ENCODE results near the gene RNU5B-1. TPM values are rescaled to one million over a fixed set of nuclear protein-coding genes. Genes with fewer than 3 reads are reported as not detected.
A peak's percentile ranks its signal among the peaks of the same experiment; 100 is the strongest.

RNU5B-1 gene
- polyA plus RNA-seq, 3 donors = not detected

DNA sequence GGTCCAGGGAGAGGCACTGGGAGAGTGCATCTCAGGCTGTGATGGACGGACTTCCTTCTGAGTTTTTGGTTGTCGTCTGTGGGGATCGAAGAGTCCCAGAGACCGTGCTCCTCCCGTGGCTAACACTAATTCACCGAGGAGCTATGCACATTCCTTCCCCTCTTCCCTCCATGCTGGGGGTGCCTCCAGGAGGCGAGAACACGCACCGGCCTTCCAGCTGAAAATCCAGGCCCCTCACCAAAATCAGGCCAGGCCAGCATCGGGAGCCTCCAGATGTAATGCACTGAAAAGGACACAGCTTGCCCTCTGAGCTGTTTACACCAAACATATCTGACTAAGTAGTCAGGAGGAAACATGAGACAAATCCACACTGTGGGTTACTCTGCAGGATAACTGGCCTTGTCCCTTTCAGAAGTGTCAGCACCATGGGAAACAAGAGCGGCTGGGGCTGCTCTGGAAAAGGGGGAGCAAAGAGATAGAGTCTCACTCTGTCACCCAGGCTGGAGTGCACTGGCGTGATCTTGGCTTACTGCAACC is 5.5 kb downstream of the RNU5B-1 start:
- Histone ChIP-seq H4K20me1 (ENCODE audit: insufficient read depth, low read length) (no peaks in the 10 kb centered on the region), H3K27me3 (ENCODE audit: control insufficient read depth in 2 of 2, insufficient read depth in 2 of 2, low read length in 2 of 2) (peaks cover 0 to 2% of the 10 kb centered on the region in 2 donors), H3K4me2 (replicated peaks; ENCODE audit: extremely low read depth, low read length, poor library complexity, severe bottlenecking) (no peak overlapping the region), H3K79me2 (ENCODE audit: insufficient read depth, low read length) (no peaks in the 10 kb centered on the region), H3K36me3 (replicated peaks in 1 of 2; ENCODE audit: control insufficient read depth in 1 of 2, insufficient read depth in 2 of 2, low read length in 2 of 2) (no peaks in the 10 kb centered on the region), H2AFZ (ENCODE audit: insufficient read depth, low read depth, low read length, poor library complexity, severe bottlenecking) (no peak overlapping the region), H3K27ac (ENCODE audit: low read depth in 1 of 2, low read length in 2 of 2) (no peak overlapping the region), H3K4me1 (ENCODE audit: control insufficient read depth in 1 of 2, insufficient read depth in 2 of 2, low read length in 2 of 2) (peaks cover 13 to 16% of the 10 kb centered on the region in 2 donors), H3K9me3 (replicated peaks in 1 of 2; ENCODE audit: control insufficient read depth in 1 of 2, insufficient read depth in 1 of 2, low read length in 2 of 2) (no peaks in the 10 kb centered on the region), H3K4me3 (replicated peaks in 1 of 3; ENCODE audit: low read depth in 2 of 3, low read length in 3 of 3) (no peak overlapping the region), H3K9ac (ENCODE audit: insufficient read depth, low read length, poor library complexity, severe bottlenecking) (no peak overlapping the region)
- DNase-seq = no peak
- H3K27me3 Mint-ChIP-seq (ENCODE audit: low read depth in 3 of 3) = peaks cover 3 to 14% (median 5%) of the 10 kb centered on the region in 3 donors
- no peak overlapping the region for H3K4me3 Mint-ChIP-seq
- TF ChIP-seq, protein P1, sequence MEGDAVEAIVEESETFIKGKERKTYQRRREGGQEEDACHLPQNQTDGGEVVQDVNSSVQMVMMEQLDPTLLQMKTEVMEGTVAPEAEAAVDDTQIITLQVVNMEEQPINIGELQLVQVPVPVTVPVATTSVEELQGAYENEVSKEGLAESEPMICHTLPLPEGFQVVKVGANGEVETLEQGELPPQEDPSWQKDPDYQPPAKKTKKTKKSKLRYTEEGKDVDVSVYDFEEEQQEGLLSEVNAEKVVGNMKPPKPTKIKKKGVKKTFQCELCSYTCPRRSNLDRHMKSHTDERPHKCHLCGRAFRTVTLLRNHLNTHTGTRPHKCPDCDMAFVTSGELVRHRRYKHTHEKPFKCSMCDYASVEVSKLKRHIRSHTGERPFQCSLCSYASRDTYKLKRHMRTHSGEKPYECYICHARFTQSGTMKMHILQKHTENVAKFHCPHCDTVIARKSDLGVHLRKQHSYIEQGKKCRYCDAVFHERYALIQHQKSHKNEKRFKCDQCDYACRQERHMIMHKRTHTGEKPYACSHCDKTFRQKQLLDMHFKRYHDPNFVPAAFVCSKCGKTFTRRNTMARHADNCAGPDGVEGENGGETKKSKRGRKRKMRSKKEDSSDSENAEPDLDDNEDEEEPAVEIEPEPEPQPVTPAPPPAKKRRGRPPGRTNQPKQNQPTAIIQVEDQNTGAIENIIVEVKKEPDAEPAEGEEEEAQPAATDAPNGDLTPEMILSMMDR (IDR thresholded peaks at IDR 0.05) = no peak
- no peak overlapping the region for H3K27ac Mint-ChIP-seq
- H3K9me3 Mint-ChIP-seq = no peaks in the 10 kb centered on the region
- H3K4me1 Mint-ChIP-seq = peaks cover 23% of the 10 kb centered on the region
- H3K36me3 Mint-ChIP-seq = no peaks in the 10 kb centered on the region
- intact Hi-C loops (cut with micrococcal nuclease) = no loop called here
- whole genome bisulfite sequencing (ENCODE audit: insufficient coverage) = 100% methylated on average over 8 of the region's 12 CpGs

GRCh38 chr15:65310431-65311137 is 6.1 kb downstream of the RNU5B-1 start:
- Histone ChIP-seq H3K27me3 (ENCODE audit: control insufficient read depth in 2 of 2, insufficient read depth in 2 of 2, low read length in 2 of 2) (peaks cover 0 to 2% of the 10 kb centered on the region in 2 donors), H3K4me1 (ENCODE audit: control insufficient read depth in 1 of 2, insufficient read depth in 2 of 2, low read length in 2 of 2) (peaks cover 8 to 9% of the 10 kb centered on the region in 2 donors), H2AFZ (ENCODE audit: insufficient read depth, low read depth, low read length, poor library complexity, severe bottlenecking) (no peak overlapping the region), H3K9me3 (replicated peaks in 1 of 2; ENCODE audit: control insufficient read depth in 1 of 2, insufficient read depth in 1 of 2, low read length in 2 of 2) (no peaks in the 10 kb centered on the region), H3K9ac (ENCODE audit: insufficient read depth, low read length, poor library complexity, severe bottlenecking) (no peak overlapping the region), H3K4me3 (replicated peaks in 1 of 3; ENCODE audit: low read depth in 2 of 3, low read length in 3 of 3) (no peak overlapping the region), H4K20me1 (ENCODE audit: insufficient read depth, low read length) (no peaks in the 10 kb centered on the region), H3K27ac (ENCODE audit: low read depth in 1 of 2, low read length in 2 of 2) (no peak overlapping the region), H3K4me2 (replicated peaks; ENCODE audit: extremely low read depth, low read length, poor library complexity, severe bottlenecking) (no peak overlapping the region), H3K36me3 (replicated peaks in 1 of 2; ENCODE audit: control insufficient read depth in 1 of 2, insufficient read depth in 2 of 2, low read length in 2 of 2) (no peaks in the 10 kb centered on the region), H3K79me2 (ENCODE audit: insufficient read depth, low read length) (no peaks in the 10 kb centered on the region)
- WGBS (ENCODE audit: insufficient coverage) = 63% methylated on average over 8 of the region's 10 CpGs
- Mint-ChIP-seq H3K27ac (no peak overlapping the region), H3K4me3 (no peak overlapping the region), H3K36me3 (no peaks in the 10 kb centered on the region), H3K27me3 (ENCODE audit: low read depth in 3 of 3) (peaks cover 4 to 14% (median 5%) of the 10 kb centered on the region in 3 donors), H3K9me3 (no peaks in the 10 kb centered on the region), H3K4me1 (peaks cover 17% of the 10 kb centered on the region)
- TF ChIP-seq, protein P1 (IDR thresholded peaks at IDR 0.05) = no peak
- peak in 1 of 3 donors; percentile 18 for DNase-seq
- intact Hi-C loops (cut with micrococcal nuclease) = no loop called here

All from CD14-positive monocyte (primary cell).